ENCODE measurements around the gene DNAJB8. TPM values are rescaled to one million over a fixed set of nuclear protein-coding genes. Genes with fewer than 3 reads are reported as not detected.

The DNAJB8 gene
- total and polyA plus RNA-seq, 9 of the 15 experiments (the other 6 are each of a cell fraction or from before 2014, with no cell fraction given): not detected

DNA sequence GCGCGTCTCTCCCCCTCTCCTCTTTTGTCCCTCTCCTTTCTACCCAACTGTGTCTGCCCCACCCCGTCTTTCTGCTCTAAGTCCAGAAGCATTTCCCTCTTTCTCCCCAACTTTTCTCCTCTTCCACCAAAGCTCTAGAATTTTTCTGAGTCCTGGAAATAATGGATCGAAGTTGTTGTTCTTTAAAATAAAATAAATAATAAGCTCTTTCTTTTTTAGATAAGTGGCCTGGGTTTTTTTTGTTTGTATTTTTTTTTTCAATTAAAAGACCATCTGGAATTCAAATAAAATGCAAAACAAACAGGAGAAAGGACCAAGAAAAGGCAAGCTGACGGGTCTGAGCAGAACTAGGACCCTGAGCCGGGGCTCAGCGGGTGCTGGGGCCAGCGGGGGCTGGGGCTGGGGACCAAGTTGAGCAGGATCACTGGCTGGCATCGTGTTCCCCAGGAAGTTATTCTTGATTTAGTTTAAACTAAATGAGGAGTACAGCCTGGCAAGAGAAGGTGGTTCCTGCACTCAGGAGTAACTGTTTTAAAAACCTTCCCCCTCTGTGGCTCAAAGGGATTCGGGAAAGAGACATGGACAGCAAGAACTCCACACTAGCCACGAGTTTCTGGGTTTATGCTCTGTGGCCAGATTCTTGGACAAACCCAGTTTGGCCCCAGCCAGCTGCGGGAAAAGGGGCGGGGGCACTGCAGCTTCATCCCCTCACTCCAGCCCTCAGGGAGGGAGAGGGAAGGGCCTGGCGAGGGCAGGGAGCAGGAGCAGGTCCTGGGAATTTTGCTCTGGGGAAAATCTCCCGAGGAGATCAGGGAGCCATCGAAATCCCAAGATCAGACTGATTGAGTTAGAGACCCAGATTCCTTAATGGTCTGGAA lies 18.0 kb upstream of the DNAJB8 start (continued):
- TF ChIP-seq, protein P1, sequence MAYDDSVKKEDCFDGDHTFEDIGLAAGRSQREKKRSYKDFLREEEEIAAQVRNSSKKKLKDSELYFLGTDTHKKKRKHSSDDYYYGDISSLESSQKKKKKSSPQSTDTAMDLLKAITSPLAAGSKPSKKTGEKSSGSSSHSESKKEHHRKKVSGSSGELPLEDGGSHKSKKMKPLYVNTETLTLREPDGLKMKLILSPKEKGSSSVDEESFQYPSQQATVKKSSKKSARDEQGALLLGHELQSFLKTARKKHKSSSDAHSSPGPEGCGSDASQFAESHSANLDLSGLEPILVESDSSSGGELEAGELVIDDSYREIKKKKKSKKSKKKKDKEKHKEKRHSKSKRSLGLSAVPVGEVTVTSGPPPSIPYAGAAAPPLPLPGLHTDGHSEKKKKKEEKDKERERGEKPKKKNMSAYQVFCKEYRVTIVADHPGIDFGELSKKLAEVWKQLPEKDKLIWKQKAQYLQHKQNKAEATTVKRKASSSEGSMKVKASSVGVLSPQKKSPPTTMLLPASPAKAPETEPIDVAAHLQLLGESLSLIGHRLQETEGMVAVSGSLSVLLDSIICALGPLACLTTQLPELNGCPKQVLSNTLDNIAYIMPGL (CRISPR knock-in tag; IDR thresholded peaks at IDR 0.05): no peak
- TF ChIP-seq TBL1XR1 (IDR thresholded peaks at IDR 0.05; ENCODE audit: low read length in 2 of 2) (no peak), SUPT5H (IDR thresholded peaks at IDR 0.05) (0 out of 2 replicates have a peak, but pooled peaks have one; percentile 7), MAZ (CRISPR knock-in tag; conservative IDR thresholded peaks at IDR 0.05 in 1 of 2, IDR thresholded peaks at IDR 0.05 in 1 of 2) (0 out of 4 replicates have a peak, but pooled peaks of 1 of the 2 experiments have one; percentile 19), ZNF146 (CRISPR knock-in tag; IDR thresholded peaks at IDR 0.05; ENCODE audit: unreplicated experiment) (no peak), HNRNPUL1 (IDR thresholded peaks at IDR 0.05; ENCODE audit: low read length) (no peak)
- TF ChIP-seq, protein P2, sequence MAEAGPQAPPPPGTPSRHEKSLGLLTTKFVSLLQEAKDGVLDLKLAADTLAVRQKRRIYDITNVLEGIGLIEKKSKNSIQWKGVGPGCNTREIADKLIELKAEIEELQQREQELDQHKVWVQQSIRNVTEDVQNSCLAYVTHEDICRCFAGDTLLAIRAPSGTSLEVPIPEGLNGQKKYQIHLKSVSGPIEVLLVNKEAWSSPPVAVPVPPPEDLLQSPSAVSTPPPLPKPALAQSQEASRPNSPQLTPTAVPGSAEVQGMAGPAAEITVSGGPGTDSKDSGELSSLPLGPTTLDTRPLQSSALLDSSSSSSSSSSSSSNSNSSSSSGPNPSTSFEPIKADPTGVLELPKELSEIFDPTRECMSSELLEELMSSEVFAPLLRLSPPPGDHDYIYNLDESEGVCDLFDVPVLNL (CRISPR knock-in tag; IDR thresholded peaks at IDR 0.05; ENCODE audit: low read depth): no peak
- TF ChIP-seq, protein P3, sequence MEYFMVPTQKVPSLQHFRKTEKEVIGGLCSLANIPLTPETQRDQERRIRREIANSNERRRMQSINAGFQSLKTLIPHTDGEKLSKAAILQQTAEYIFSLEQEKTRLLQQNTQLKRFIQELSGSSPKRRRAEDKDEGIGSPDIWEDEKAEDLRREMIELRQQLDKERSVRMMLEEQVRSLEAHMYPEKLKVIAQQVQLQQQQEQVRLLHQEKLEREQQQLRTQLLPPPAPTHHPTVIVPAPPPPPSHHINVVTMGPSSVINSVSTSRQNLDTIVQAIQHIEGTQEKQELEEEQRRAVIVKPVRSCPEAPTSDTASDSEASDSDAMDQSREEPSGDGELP (CRISPR knock-in tag; IDR thresholded peaks at IDR 0.05; ENCODE audit: borderline replicate concordance): peak; percentile 55; the same call in 1 of the 2 replicates
- TF ChIP-seq, protein P4, sequence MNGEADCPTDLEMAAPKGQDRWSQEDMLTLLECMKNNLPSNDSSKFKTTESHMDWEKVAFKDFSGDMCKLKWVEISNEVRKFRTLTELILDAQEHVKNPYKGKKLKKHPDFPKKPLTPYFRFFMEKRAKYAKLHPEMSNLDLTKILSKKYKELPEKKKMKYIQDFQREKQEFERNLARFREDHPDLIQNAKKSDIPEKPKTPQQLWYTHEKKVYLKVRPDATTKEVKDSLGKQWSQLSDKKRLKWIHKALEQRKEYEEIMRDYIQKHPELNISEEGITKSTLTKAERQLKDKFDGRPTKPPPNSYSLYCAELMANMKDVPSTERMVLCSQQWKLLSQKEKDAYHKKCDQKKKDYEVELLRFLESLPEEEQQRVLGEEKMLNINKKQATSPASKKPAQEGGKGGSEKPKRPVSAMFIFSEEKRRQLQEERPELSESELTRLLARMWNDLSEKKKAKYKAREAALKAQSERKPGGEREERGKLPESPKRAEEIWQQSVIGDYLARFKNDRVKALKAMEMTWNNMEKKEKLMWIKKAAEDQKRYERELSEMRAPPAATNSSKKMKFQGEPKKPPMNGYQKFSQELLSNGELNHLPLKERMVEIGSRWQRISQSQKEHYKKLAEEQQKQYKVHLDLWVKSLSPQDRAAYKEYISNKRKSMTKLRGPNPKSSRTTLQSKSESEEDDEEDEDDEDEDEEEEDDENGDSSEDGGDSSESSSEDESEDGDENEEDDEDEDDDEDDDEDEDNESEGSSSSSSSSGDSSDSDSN (IDR thresholded peaks at IDR 0.05; ENCODE audit: borderline replicate concordance in 1 of 2, low read depth in 2 of 2, low read length in 2 of 2): 0 out of 4 replicates have a peak, but pooled peaks of 1 of the 2 experiments have one; percentile 25
- TF ChIP-seq, protein P5, sequence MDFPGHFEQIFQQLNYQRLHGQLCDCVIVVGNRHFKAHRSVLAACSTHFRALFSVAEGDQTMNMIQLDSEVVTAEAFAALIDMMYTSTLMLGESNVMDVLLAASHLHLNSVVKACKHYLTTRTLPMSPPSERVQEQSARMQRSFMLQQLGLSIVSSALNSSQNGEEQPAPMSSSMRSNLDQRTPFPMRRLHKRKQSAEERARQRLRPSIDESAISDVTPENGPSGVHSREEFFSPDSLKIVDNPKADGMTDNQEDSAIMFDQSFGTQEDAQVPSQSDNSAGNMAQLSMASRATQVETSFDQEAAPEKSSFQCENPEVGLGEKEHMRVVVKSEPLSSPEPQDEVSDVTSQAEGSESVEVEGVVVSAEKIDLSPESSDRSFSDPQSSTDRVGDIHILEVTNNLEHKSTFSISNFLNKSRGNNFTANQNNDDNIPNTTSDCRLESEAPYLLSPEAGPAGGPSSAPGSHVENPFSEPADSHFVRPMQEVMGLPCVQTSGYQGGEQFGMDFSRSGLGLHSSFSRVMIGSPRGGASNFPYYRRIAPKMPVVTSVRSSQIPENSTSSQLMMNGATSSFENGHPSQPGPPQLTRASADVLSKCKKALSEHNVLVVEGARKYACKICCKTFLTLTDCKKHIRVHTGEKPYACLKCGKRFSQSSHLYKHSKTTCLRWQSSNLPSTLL (IDR thresholded peaks at IDR 0.05): no peak

All from K562 (cell line).